ENCODE data around the gene PHC2.
A peak's percentile ranks its signal among the peaks of the same experiment; 100 is the strongest.

Gene PHC2

DNA sequence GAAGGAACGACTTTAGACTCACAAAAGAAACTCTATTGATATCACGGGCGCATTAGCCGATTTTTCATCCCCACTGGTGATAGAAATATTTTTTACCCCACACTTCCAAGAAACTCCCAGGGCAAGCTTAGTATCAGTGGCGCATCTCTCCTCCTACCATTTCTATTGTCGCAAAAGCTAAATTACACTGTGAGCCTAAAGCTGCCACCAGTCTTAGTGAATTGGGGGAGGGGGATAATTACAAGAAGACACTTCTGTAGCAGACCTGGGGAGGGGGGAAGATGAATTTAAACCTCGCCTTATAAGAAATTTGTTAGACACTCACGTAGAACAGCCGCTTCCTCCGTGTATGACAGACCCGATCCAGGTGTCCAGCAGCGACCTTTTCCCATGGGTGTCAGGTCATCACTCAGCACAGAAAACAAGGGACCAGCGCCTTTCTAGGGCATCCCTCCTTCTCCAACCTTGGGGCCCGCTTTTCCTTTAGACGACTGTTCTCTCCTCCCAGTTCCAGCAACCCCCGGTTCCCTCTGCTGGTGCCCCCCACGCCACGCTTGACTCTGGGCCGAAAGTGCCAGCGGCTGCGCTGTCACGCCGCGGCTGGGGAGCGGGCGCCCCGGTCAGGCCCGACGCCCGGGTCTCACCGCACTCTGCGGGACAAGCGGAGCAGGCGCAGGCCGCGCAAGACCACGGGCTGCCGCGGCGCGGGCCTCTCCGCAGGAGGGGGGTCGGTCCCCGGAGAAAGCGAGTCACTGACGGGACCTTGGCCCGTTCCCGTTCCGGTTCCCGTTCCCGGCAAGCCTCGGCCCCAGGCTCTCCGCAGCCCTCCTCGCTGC, 821 bp downstream of the PHC2 start:
- peak; percentile 94 for TF ChIP-seq ZFX (IDR thresholded peaks at IDR 0.05)
- TF ChIP-seq CTCF (conservative IDR thresholded peaks at IDR 0.05): no peak
- peak overlapping the region; percentile 77 for H3K27ac ChIP-seq

- TF ChIP-seq ZFX (IDR thresholded peaks at IDR 0.05) (no peak), CTCF (conservative IDR thresholded peaks at IDR 0.05) (no peak)
- H3K27ac ChIP-seq: no peak overlapping the region
These were observed 1.6 kb downstream of the PHC2 start for GRCh38 chr1:33429332-33429731.

DNA sequence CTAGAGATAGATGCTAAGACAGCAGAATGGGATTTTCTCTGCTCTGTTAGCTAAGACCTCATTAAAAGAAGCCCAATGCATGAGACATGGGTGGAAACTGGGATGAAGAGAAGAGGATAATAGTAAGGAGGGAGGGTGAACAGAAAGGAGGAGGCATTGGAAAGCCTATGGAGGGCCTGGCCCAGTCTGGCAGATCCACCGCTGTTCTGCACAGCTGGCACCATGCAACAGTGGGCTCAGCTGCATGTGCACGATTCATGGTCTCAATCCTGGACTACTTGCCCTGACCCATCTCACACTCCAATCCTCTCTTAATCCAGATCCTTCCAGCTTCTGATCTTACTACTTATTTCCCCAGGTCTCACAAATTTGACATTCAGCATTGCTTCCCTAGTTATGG, 2.2 kb downstream of the PHC2 start:
- no peak overlapping the region for H3K27ac ChIP-seq
- TF ChIP-seq ZFX (IDR thresholded peaks at IDR 0.05) (no peak), CTCF (conservative IDR thresholded peaks at IDR 0.05) (no peak)

DNA sequence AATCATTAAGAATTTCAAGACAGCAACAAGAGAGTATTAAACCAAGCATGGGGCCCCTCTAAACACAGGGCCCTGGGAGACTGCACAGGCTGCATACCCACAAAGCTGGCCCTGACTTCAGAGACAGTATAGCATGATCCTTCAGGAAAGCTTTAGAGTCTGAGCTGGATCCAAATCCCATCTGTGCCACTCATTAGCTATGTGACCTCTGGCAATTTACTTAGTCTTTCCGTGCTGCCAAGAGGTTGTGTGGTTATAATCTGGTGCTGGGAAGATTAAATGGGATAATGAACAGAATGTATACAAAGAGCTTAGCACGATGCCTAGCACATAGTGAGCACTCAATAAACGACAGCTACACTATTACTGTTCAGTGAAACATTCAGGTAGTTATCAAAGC, 4.0 kb downstream of the PHC2 start:
- no peak for TF ChIP-seq CTCF (conservative IDR thresholded peaks at IDR 0.05)
- TF ChIP-seq ZFX (IDR thresholded peaks at IDR 0.05): no peak
- no peak overlapping the region for H3K27ac ChIP-seq

DNA sequence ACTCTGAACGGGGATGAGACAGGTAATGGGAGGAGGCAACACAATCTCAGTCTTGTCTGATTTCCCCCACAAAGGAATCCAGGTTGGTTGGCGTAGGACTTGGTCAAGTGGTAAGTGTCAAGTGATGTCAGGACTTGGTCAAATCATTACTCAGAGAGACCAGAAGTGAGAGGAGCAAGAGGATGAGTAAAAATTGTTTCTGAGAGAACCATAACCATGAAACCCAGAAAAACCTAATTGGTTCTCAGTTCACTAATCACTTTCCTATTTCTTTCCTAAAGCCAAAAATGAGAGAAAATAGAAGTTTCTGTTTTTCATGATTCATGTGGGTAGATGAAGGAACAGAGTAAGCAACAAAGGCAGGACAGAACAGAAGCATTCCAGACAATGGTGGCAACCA, 5.0 kb downstream of the PHC2 start:
- no peak overlapping the region for H3K27ac ChIP-seq

DNA sequence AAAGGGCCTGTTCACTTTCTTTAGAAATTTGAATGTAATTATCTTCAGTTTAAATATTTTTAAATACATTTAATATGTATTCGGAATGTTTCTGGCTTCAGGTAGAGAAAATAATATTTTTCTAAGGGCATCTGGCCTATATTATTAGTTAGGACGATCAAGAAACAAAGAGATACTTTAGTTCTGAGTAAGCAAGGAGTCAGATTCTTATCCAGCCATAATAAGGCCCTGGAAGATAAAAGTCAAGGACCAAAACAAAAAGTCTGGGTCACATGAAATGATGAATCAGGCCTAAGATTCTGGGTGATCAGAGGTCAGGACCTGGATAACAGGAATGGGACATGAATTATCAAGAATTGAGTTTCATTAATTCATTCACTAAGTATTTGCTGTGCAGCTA, 6.3 kb downstream of the PHC2 start:
- no peak for TF ChIP-seq CTCF (conservative IDR thresholded peaks at IDR 0.05)
- no peak for TF ChIP-seq ZFX (IDR thresholded peaks at IDR 0.05)
- no peak overlapping the region for H3K27ac ChIP-seq

More for the DNA sequence above, 5.0 kb downstream of the PHC2 start:
- no peak for TF ChIP-seq CTCF (conservative IDR thresholded peaks at IDR 0.05)
- TF ChIP-seq ZFX (IDR thresholded peaks at IDR 0.05): no peak

- no peak overlapping the region for H3K27ac ChIP-seq
- TF ChIP-seq CTCF (conservative IDR thresholded peaks at IDR 0.05) (no peak), ZFX (IDR thresholded peaks at IDR 0.05) (no peak)
These were observed 6.7 kb downstream of the PHC2 start for GRCh38 chr1:33424205-33424604.
